DOHH2 (cell line): Measurements from ENCODE around the gene KRT9.
"Not testable (repeated sequence)": the region's sequence is repeated elsewhere in the genome, so short reads cannot be mapped to it uniquely, and the experiment has no call there.

Experiments
- H3F3A ChIP-seq: fragments of 200-600 bp; sonication (generic), shearing (Covaris generic); 2 replicates; pipeline ENCODE4 v1.6.0; 2016; ENCODE audit warnings: antibody characterized with exemption, mild to moderate bottlenecking; ENCODE audit not compliant: control insufficient read depth, insufficient read depth
- H3K27ac ChIP-seq: fragments of 200-600 bp; sonication (generic); 2 replicates; pipeline ENCODE4 v1.5.1; 2014; ENCODE audit warnings: low read depth, mild to moderate bottlenecking, low read length, moderate library complexity
- H3K27me3 ChIP-seq: fragments of 200-600 bp; sonication (generic); 2 replicates; pipeline ENCODE4 v1.6.1; 2014; ENCODE audit warnings: mild to moderate bottlenecking, low read length, mixed read lengths; ENCODE audit not compliant: control insufficient read depth
- H3K36me3 ChIP-seq: fragments of 200-600 bp; sonication (generic); 2 replicates; pipeline ENCODE4 v1.6.1; 2014; ENCODE audit warnings: mild to moderate bottlenecking, low read length, moderate library complexity, mixed read lengths; ENCODE audit not compliant: control insufficient read depth
- H3K4me1 ChIP-seq: fragments of 200-600 bp; sonication (generic); 2 replicates; pipeline ENCODE4 v1.6.1; 2014; ENCODE audit warnings: mild to moderate bottlenecking, low read length, mixed read lengths; ENCODE audit not compliant: control insufficient read depth
- H3K4me2 ChIP-seq: fragments of 200-600 bp; sonication (generic); 2 replicates; pipeline ENCODE4 v1.6.0; 2014; ENCODE audit warnings: mild to moderate bottlenecking, low read length, moderate library complexity
- H3K4me3 ChIP-seq: fragments of 200-600 bp; sonication (generic); 2 replicates; pipeline ENCODE4 v1.5.1; 2014; ENCODE audit warnings: mild to moderate bottlenecking, low read length, mixed read lengths
- H3K79me2 ChIP-seq: fragments of 200-600 bp; sonication (generic); 2 replicates; pipeline ENCODE4 v1.6.1; 2014; ENCODE audit warnings: mild to moderate bottlenecking, low read length, mixed read lengths; ENCODE audit not compliant: control insufficient read depth
- H3K9me2 ChIP-seq: fragments of 200-600 bp; sonication (generic); replicated peaks from 2 replicates; pipeline ENCODE4 v1.6.1; 2014; ENCODE audit warnings: mild to moderate bottlenecking, low read length, mixed read lengths; ENCODE audit not compliant: control insufficient read depth
- H3K9me3 ChIP-seq: fragments of 200-600 bp; sonication (generic); 2 replicates; pipeline ENCODE4 v1.6.1; 2014; ENCODE audit warnings: antibody characterized with exemption, low read length, mixed read lengths; ENCODE audit not compliant: control insufficient read depth, insufficient read depth
- H4K20me1 ChIP-seq: fragments of 200-600 bp; sonication (generic); 2 replicates; pipeline ENCODE4 v1.6.0; 2014; ENCODE audit warnings: low read depth, mild to moderate bottlenecking, antibody characterized with exemption, low read length, moderate library complexity; ENCODE audit not compliant: control insufficient read depth, insufficient read depth
- EZH2phosphoT487 ChIP-seq: fragments of 200-600 bp; sonication (generic); IDR thresholded peaks from 2 replicates; pipeline ENCODE4 v1.6.1; 2017; ENCODE audit warnings: borderline replicate concordance, mild to moderate bottlenecking, antibody characterized with exemption, low read length, moderate library complexity, mixed read lengths
- TF ChIP-seq, protein P1 (sequence below): fragments of 200-600 bp; sonication (generic); IDR thresholded peaks from one replicate; pipeline ENCODE4 v1.5.1; 2014; ENCODE audit warnings: antibody characterized with exemption, mild to moderate bottlenecking, low read depth, low read length; ENCODE audit not compliant: poor library complexity, severe bottlenecking

KRT9 gene

DNA sequence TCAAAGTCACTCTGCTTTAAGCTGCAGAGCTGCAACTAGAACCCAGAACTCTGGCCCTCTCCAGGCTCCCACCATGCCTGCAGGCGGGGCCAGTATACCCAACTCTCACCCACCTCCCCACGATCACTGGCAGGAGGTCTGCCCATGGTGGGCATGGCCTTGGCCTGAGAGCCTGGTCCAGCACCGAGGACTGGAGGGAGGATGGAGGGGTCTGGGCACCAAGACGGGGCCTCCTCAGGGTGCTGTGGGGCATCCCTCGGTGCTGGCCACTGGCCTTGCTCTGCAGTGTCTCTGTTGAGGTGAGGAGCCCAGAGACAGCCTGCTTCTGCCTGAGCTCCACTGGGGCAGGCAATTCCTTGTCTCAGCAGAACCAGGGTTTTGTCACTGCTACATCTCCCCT lies 42.2 kb upstream of the KRT9 start:
- H3K79me2 ChIP-seq = no peaks in the 10 kb centered on the region
- H4K20me1 ChIP-seq = no peaks in the 10 kb centered on the region
- H3K4me3 ChIP-seq = no peak overlapping the region
- TF ChIP-seq, protein P1, sequence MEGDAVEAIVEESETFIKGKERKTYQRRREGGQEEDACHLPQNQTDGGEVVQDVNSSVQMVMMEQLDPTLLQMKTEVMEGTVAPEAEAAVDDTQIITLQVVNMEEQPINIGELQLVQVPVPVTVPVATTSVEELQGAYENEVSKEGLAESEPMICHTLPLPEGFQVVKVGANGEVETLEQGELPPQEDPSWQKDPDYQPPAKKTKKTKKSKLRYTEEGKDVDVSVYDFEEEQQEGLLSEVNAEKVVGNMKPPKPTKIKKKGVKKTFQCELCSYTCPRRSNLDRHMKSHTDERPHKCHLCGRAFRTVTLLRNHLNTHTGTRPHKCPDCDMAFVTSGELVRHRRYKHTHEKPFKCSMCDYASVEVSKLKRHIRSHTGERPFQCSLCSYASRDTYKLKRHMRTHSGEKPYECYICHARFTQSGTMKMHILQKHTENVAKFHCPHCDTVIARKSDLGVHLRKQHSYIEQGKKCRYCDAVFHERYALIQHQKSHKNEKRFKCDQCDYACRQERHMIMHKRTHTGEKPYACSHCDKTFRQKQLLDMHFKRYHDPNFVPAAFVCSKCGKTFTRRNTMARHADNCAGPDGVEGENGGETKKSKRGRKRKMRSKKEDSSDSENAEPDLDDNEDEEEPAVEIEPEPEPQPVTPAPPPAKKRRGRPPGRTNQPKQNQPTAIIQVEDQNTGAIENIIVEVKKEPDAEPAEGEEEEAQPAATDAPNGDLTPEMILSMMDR = no peak
- no peak for TF ChIP-seq EZH2phosphoT487
- no peaks in the 10 kb centered on the region for H3F3A ChIP-seq
- no peak overlapping the region for H3K27ac ChIP-seq
- H3K4me2 ChIP-seq = no peak overlapping the region
- H3K27me3 ChIP-seq = no peaks in the 10 kb centered on the region
- H3K4me1 ChIP-seq = no peaks in the 10 kb centered on the region
- no peaks in the 10 kb centered on the region for H3K9me2 ChIP-seq
- H3K36me3 ChIP-seq = no peaks in the 10 kb centered on the region
- no peaks in the 10 kb centered on the region for H3K9me3 ChIP-seq

DNA sequence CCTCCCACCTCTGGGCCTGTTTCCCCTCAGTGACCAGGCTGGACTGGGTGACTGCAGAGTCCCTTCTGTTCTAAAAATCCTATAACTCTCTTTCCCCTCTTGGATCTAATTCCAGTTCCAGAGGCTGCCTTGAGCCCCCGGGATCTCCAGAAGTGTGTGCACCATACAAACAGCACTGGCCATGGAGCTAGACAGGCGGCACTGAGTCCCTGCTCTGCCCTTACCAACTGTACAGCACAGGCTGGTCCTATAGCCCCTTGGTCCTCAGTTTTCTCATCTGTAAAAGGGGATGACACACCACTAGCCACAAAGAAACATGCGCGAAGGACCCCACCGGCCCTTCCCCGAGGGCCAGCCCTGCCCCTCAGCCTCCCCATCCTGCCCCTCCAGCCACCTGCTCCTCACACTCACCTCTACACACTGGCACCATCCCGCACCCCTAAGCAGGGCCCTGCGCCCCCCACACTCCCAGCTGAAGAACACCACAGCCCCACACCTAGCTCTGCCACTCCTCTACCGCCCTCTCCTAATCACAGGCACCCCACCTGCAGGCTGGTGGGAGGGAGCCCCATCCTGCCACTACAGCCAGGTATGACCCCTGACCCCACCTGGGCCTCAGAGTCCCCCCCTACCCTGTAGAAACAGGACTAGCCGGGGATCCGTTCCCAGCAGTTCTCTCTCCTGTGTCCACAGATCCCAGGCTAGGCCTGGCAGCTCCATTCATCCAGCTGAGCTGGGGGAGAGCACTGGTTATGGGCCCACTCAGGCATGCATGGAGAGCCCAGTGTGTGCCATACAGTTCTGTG lies 41.6 kb upstream of the KRT9 start:
- no peaks in the 10 kb centered on the region for H3K79me2 ChIP-seq
- H3K36me3 ChIP-seq = no peaks in the 10 kb centered on the region
- H3K27me3 ChIP-seq = no peaks in the 10 kb centered on the region
- no peaks in the 10 kb centered on the region for H3K9me2 ChIP-seq
- H3K27ac ChIP-seq = no peak overlapping the region
- no peaks in the 10 kb centered on the region for H3F3A ChIP-seq
- H3K4me3 ChIP-seq = no peak overlapping the region
- TF ChIP-seq, protein P1 = no peak
- no peak for TF ChIP-seq EZH2phosphoT487
- no peaks in the 10 kb centered on the region for H3K4me1 ChIP-seq
- no peaks in the 10 kb centered on the region for H3K9me3 ChIP-seq
- H4K20me1 ChIP-seq = no peaks in the 10 kb centered on the region
- H3K4me2 ChIP-seq = no peak overlapping the region

DNA sequence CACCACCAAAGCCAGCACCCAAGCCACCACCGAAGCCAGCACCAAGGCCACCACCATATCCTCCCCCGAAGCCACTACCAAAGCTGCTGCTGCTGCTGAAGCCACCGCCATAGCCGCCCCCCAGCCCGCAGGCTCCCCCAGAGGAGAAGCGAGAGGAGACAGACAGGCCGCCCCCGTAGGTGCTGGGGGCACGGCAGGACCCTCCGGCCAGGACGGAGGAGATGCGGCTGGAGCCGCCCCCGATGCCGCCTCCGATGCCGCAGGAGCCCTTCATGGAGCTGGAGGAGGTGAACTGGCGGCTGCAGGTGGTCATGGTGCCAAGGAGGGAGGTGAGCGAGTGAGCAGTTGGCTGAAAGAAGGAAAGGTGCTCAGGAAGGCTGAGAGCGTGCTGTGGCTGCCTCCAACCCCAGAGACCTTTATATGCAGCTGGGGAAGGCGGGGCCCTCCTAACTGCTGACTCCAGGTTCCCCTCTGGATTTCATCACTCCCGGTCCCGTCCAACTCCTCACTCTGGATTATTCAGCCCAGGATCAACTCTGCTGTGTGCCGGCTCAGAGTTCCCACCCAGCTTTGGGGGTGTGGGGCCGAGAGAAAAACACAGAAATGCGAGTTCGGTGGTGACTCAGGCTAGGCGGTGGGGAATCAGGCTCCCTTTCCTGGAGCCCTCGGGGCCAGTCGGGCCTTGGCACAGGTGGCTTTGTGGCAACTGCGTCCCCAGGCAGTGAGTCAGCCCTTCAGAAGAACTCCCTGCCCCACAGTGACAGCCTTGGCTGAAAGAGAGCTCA lies 40.7 kb upstream of the KRT9 start, which contains the start of gene KRT16:
TSS of gene KRT16 (minus strand) at position 392 of the 785 bp plus-strand sequence. CDS start at position 313, 79 bp downstream.
- H3K79me2 ChIP-seq, H3K27me3 ChIP-seq, H3F3A ChIP-seq, H4K20me1 ChIP-seq, H3K4me2 ChIP-seq, H3K9me2 ChIP-seq, H3K9me3 ChIP-seq, H3K27ac ChIP-seq, H3K36me3 ChIP-seq, H3K4me1 ChIP-seq, H3K4me3 ChIP-seq: not testable (repeated sequence)
